ENCODE measurements around the gene DDR1. TPM values are rescaled to one million over a fixed set of nuclear protein-coding genes. Genes with fewer than 3 reads are reported as not detected.
"Not testable (repeated sequence)": the region's sequence is repeated elsewhere in the genome, so short reads cannot be mapped to it uniquely, and the experiment has no call there.

Gene DDR1
- total RNA-seq, 1 donor from 2014 or later, result 20.1 TPM

DNA sequence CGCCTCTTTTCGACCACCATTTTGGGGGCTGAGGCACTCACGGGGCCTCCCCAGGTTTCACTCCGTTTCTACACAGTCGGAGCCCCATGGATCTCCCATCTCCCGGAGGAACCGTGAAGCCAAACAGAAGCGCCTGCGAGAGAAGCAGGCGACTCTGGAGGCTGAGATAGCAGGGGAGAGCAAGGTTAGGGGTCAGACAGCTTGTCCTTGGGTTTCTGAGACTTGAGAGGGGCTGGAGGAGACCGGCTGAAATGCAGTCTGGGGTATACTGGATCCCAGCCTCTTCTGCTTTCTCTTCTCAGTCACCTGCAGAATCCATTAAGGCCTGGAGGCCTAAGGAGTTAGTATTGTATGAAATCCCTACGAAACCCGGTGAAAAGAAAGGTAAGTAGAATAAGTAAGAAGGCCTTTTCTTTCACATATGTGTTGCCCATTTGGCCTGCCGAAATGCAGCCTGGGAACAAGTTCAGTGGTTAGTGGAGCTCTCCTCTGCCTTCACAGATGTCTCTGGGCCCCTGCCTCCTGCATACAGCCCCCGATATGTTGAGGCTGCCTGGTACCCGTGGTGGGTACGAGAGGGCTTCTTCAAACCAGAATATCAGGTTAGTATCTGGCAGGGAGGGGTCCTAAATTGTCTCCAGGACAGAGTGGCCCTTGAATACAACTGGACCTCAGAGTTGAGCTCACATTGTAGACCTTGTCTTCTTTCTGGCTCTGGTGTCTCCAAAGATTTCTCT lies 30.7 kb downstream of the DDR1 start:
- intact Hi-C loops (cut with micrococcal nuclease), result loop anchor here (1.0 to 2.0 kb wide), 8 partner anchors 30 to 244 kb away; partner anchors contain the start of genes DDR1 and TCF19

DNA sequence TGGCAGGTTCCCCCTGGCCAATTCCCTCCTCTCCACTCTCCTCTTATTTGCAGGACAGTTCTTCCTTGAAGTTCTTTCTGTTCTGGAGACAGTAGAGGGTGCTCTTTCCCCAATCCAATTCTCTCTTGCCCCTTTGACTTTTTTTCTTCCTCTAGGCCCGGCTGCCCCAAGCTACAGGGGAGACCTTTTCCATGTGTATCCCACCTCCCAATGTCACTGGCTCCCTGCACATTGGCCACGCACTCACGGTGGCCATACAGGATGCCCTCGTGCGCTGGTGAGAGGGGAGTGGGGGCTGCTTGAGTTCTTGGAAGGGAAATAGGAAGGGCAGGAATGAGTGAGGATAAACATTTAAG lies 31.2 kb downstream of the DDR1 start:
- intact Hi-C loops (cut with micrococcal nuclease), result loop anchor here (1.0 to 2.0 kb wide), 7 partner anchors 31 to 243 kb away; partner anchors contain the start of genes DDR1 and TCF19

DNA sequence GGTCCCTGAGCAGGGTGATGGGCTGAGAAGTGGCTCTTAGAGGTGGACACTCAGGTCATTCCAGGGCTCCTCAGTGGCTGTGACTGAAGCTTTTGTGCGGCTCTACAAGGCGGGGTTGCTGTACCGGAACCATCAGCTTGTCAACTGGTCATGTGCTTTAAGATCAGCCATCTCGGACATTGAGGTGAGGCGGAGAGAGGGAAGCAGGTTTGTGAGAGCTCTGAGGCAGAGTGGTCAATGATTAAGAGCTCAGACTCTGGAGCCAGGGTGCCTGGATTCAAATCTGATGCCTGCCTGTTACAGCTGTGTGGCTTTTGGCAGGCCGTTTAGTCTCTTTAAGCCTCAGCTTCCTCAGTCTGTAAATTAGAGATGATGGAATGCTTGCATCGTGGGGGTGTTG lies 32.7 kb downstream of the DDR1 start:
- intact Hi-C loops (cut with micrococcal nuclease), result no loop called here

DNA sequence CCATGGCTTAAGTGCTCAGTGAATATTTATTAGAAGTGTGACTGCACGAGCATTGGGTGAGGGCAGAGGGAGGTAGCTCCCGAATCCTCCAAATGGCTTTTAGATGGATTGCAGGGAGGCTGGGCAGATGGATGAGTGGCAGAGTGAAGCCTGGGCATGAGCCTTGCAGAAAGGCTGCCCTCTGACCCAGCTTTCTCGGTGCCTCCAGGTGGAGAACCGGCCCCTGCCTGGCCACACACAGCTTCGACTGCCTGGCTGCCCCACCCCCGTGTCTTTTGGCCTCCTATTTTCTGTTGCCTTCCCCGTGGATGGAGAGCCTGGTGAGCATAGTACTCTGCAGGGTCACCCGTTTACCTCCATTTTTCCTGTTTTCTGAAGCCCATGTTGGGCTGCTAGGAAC lies 33.2 kb downstream of the DDR1 start:
- intact Hi-C loops (cut with micrococcal nuclease), result no loop called here

DNA sequence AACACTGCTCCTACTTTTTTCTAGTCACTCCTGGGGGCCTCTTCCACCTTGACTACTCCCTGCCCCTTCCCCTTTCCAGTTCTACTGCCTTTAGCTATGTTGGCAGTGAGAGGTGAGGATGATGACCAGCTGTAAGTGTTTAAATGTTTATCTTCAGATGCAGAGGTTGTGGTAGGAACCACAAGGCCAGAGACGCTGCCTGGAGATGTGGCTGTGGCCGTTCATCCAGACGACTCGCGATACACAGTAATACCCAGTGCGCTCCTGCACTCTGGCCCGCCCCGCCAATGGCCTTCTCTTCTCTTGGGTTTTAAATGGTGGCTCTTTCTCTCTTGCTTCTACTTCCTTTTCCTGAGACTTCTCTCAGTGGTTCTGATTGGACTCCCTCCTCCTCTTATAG lies 34.4 kb downstream of the DDR1 start:
- intact Hi-C loops (cut with micrococcal nuclease), result no loop called here

DNA sequence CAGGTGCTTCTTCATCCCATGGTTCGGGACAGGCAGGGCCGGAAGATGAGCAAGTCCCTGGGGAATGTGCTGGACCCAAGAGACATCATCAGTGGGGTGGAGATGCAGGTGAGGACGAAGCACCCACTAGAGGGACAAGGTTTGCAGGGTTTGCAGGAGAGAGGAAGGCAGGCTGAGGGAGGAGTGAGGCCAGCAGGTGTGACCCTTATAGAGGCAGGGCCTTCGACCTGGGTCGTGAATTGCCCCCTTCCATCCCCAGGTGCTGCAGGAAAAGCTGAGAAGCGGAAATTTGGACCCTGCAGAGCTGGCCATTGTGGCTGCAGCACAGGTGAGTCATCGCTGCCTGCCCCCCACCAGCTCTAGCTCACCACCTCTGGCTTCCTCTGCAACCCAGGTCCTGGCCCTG lies 38.1 kb downstream of the DDR1 start:
- intact Hi-C loops (cut with micrococcal nuclease), result no loop called here

DNA sequence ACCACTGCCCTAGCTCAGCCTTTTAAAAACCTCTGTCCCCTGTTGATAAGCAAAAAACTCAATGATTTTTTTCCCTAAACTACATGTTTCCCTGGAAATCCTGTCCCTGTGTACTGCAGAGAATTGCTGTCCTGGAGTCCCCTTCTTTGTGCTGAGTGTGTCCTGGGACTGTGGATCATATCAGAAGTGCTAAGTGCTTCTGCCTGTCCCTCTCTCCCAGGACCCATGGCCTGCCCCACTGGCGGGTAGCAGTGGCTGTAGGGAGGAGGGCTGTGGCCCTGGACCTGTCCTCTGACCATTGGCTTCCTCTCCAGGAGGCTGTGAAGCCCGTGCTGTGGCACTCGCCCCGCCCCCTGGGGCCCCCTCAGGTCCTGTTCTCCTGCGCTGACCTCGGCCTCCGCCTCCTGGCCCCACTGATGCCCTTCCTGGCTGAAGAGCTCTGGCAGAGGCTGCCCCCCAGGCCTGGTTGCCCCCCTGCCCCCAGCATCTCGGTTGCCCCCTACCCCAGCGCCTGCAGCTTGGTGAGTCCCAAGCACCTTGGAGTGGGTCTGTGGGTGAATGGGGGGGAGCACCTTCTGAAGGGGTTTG lies 39.8 kb downstream of the DDR1 start:
- intact Hi-C loops (cut with micrococcal nuclease), result not testable (repeated sequence)

DNA sequence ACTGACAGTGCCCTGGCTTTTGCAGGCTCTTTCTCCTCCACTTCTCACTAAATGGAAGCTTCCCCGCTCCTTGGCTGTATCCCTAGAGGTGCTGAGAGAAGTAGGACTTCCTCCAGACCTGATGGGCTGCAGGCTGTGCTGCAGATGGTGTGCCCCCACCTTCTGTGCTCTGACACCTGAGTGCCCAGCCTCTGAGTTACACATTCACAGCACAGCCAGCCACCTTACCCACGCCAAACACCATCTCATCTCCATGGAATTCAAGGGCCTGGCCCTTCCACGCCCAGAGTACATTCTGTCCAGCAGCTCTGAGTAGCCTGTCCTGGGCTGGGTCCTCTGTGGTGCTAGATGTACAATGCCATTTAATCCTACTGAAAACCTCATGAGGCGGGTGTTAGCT lies 42.3 kb downstream of the DDR1 start:
- intact Hi-C loops (cut with micrococcal nuclease), result no loop called here

DNA sequence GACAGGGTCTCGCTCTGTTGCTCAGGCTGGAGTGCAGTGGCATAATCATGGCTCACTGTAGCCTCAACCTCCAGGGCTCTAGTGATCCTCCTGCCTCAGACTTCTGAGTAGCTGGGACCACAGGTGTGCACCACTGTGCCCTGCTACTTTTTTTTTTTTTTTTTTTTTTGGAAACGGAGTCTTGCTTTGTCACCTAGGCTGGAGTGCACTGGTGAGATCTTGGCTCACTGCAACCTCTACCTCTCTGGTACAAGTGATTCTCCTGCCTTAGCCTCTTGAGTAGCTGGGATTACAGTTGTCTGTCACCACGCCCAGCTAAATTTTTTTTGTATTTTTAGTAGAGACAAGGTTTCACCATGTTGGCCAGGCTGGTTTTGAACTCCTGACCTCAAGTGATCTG lies 42.8 kb downstream of the DDR1 start:
- intact Hi-C loops (cut with micrococcal nuclease), result not testable (repeated sequence)

DNA sequence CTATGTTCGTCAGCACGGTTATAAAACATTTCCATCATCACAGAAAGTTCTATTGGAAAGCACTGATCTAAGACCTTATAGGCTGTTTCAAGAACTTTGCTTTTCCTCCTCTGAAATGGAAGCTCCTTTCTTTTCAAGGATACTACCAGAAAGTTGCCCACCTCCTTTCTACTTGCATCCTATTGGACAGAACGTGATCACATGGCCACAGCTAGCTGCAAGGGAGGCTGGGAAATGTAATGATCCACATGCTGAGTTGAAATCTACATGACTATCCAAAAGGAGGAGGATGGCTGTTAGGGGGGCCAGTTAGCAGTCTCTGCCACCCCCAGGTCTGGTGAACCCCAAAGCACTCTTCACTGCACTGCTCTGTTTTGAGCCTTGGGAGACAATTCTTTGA lies 44.4 kb downstream of the DDR1 start:
- intact Hi-C loops (cut with micrococcal nuclease), result no loop called here

DNA sequence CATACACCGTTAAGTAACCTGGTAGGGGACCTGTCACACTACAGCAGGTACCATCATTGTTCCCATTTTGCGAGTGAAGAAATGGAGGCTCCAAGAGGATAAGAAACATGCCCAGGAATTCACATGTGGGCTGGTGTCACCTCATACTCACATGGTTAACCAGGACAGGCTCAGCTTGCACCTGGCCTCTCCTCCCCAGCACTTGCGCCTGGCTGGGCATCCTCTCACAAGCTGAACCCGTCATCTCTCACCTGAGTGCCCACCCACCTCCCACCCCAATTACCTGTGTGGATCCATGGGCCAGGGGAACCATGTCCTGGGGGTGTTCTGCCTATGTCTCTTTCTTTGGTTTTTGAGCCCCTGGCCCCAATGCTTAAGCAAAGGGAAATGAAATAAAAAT lies 46.2 kb downstream of the DDR1 start:
- intact Hi-C loops (cut with micrococcal nuclease), result no loop called here

DNA sequence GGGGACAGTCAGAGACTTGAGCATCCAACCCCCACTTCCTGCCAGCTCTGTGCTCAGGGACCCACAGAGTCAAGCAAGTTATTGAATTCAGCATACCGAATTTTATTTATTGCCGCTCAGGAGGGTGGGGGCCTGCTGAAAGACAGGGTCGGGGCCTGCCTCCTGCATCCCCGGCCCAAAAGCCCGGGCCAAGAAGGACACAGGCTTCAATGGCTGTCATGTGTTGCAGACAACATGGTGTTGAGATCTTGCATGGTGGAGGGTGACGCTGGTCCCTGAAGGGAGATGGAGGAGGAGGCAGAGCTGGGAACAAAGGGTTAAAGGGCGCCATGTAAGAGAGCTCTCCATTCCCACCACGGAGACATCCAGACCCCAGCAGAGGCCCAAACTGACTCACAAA lies 47.0 kb downstream of the DDR1 start:
- intact Hi-C loops (cut with micrococcal nuclease), result no loop called here

DNA sequence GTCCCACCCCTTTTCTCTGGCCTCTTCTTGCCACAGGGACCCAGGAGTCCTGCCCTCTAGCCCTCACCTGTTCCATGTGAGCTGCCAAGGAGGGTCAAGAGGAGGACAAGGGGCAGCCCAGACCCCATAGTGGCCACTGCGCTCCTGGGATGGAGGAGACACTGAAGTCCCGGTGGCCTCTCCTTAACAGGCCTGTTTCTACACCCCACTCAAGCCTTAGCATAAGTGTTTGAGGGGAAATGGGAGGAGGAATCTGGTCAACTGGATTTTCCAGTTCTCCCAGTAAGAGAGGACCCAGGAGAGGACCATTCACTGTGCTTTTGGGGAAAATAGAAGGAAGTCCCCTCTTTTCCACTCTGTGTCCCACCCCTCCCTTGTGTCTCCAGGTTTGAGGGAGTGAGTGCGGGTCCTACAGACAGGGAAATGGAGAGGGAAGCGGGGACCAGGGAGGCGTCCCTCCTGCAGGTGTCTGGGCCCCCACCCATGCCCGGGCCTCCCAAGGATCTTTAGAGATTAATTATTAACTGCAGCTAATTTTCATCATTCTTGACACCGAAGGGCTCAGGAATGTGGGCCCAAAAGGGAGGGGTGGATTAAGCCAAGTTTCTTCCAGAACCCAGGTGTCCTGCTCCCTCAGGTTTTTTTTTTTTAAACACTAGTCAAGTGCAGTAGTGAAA lies 47.8 kb downstream of the DDR1 start, which contains the start of gene SFTA2:
TSS of gene SFTA2 (minus strand) at position 202 of the 677 bp plus-strand sequence. CDS start at position 128, 74 bp downstream.
- intact Hi-C loops (cut with micrococcal nuclease), result no loop called here

DNA sequence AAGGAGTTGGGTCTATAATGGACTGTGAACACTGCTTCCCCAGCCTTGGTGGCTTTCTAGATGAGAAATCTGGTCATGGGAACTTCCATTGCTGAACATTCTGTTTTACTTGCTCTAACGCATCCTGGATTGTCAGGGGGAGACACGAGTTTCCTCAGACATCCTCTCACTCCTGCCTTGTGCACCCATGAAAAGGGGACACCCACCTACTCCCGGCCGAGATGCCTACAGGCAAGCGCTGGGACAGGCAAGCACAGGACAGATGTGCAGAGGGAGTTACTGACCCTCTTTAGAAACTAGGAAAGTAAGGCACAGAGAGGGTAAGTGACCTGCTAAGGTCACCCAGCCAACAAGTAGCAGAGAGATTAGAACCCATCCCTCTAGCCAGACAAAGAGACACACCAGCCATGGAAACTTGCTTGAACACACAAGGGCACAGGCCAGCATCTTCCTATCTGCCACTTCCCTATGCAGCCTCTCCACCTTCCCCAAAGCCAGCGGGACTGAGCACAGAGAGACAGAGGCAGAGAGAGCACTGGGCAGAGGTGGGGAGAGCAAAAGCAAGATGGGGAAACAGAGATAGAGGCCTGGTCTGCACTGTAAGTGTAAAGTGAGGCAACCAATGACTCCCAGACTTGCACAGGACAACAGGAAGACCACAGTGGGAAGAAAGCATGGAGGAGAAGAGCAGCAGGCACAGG lies 48.5 kb downstream of the DDR1 start:
- intact Hi-C loops (cut with micrococcal nuclease), result no loop called here

DNA sequence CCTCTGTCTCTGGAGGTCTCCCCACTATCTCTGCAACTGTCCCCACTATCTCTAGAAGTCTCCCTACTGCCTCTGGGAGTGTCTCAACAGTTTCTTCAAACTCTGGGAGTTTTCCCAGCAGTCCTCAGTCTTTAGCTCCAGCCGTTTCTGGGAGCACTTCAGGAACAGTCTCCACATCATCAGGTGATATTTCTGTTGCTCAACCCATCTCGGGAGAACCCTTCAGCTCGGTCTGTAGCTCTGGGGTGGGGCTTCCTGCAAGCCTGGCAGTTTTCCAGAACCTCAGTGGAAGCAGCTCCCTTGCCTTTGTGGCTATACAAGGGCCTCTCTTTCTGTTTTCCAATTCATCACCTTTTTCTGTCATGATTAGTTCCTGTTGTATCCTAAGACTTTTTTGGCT lies 50.7 kb downstream of the DDR1 start:
- intact Hi-C loops (cut with micrococcal nuclease), result no loop called here

DNA sequence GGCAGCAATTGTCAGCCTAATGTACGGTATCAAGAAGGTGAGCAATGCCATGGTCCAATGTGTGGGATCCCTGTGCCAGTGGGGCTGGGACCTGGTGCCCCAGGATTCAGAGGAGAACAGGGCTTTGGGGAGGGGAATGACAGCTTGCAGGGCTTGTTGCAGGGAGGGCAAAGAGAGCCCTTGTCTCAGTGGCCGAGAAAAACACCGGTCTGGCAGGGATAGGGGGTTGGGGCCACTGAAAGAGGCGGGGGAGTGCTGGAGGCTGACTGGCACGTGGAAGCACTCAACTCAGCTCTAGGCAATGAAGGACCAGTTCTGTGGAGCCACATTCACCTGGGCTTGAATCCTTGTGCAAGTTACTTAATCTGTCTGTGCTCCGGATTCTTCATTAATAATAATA lies 52.9 kb downstream of the DDR1 start:
- intact Hi-C loops (cut with micrococcal nuclease), result no loop called here

DNA sequence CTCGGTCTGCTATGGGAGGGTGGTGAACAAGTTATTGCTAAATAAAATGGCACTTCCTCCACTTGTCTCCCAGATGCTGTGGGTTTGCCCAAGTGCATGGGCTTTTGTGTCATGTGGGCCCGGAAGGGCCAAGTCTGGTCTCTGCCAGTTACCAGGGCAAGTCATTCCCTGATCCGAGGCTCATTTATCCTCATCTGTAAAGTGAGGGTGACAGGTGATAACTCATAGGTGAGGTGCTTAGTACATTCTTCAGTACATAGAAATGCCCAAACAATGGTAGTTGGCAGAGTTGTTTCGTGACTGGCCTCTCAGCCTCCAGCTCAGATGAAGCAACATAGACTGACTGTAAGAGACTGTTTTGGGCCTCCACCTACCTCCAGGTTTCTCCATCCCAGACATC lies 54.4 kb downstream of the DDR1 start:
- intact Hi-C loops (cut with micrococcal nuclease), result no loop called here

DNA sequence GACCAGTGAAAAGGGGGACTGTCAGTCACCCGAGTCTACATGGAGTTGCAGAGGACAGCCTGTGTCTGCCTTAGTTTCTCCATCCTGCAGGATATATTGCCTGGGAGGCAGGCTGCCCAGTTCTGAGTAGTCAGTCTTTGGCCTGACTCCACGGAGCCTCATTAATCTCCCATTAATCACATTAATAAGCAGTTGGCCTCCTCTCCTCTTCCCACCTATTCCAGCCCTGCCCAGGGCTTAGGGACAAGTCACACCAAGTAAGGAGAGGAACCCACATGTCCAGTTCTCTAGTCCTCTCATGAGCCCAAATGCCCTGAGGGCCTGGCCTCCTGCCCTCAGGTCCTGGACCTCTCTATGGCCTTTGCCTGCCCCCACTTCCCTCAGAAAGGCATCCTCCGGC lies 55.2 kb downstream of the DDR1 start:
- intact Hi-C loops (cut with micrococcal nuclease), result no loop called here

DNA sequence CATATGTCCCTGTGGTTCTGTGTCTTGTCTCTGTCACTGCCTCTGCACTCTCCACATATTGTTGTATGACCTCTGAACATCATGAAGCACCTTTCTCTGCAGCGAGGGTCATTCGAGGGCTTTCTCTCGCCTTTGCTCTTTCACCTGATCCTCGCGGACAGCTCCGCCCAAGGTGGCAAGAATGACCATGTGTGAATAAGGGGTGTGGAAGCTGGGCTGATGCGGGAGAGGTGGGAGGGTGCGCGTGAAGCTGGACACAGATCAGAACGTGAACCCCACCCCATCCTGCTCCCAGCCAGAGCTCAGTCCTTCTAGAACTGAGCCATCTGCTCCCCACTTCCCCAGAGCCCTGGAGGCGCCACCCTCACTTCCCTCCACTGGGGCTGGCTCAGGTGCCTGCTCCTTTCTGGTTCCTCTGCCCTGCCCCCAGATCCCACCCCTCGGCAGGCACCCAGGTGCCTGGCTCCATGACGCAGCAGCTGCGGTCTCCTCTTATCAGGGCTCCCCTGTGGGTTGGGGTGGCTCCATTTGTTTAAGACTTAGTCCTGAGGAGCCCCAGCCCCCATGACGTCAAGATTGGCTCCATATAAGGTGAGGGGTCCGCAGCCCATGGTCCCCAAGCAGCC lies 56.2 kb downstream of the DDR1 start, which contains the start of gene MUCL3:
TSS of gene MUCL3 (plus strand) at position 613 of the 626 bp plus-strand sequence. CDS start 27 bp downstream, outside the sequence.
- intact Hi-C loops (cut with micrococcal nuclease), result no loop called here

DNA sequence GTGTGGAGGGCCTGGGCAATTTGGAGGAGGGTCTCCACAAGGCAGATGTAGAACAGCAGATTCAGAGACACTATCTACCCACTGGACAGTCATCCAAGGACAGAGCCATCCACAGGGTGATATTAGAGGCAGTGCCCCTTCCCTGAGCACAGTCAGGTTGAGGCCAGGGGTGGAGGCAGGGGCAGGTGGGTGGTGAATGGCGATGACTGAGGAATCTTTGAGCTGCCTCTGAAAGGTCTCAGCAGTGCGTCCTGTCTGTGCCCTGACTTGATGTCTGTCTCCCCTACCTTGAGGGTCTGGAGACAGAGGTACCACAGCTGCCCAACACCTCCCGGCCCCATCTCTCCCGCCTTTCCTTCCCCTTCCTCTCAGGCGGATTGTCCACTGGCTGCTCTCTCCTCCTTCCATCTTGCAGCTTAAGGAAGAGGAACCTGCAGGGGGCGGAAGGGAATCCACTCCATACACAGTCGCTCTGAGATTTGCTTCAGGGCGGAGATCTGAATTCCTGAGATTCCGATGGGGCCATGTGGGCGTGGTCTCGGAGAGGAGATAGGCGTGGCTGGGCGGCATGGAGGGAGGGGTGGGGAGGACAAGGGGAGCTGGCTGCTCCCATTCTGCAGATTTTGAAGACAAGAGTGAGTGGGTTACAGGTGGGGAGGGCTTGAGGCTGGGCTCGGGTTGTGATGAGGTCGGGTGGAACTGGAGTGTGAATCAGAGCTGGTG lies 58.2 kb downstream of the DDR1 start:
- intact Hi-C loops (cut with micrococcal nuclease), result no loop called here

DNA sequence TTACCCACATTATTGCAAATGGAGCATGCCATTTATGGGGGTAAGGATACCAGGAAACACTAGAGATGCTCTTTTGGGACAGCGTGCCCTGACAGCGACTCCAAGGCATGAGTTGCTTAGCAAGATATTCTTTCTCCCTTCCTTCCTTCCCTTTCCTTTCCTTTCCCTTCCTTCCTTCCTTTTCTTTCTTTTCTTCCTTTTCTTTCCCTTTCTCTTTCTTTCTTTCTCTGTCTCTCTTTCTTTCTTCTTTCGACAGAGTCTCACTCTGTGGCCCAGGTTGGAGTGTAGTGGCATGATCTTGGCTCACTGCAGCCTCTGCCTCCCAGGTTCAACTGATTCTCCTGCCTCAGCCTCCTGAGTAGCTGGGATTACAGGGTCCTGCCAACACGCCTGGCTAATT lies 59.7 kb downstream of the DDR1 start:
- intact Hi-C loops (cut with micrococcal nuclease), result no loop called here
